C4-2B (cell line): Measurements from ENCODE around the gene TEX29.

Experiments used
- ZFX ChIP-seq: fragments of 450-650 bp; IDR thresholded peaks from 2 replicates; pipeline ENCODE4 v1.6.1; 2017
- TF ChIP-seq, protein P1 (sequence below): fragments of 450-650 bp; conservative IDR thresholded peaks from 2 replicates; pipeline ENCODE4 v1.5.1; 2017; ENCODE audit warnings: mild to moderate bottlenecking

- TF ChIP-seq, protein P1, sequence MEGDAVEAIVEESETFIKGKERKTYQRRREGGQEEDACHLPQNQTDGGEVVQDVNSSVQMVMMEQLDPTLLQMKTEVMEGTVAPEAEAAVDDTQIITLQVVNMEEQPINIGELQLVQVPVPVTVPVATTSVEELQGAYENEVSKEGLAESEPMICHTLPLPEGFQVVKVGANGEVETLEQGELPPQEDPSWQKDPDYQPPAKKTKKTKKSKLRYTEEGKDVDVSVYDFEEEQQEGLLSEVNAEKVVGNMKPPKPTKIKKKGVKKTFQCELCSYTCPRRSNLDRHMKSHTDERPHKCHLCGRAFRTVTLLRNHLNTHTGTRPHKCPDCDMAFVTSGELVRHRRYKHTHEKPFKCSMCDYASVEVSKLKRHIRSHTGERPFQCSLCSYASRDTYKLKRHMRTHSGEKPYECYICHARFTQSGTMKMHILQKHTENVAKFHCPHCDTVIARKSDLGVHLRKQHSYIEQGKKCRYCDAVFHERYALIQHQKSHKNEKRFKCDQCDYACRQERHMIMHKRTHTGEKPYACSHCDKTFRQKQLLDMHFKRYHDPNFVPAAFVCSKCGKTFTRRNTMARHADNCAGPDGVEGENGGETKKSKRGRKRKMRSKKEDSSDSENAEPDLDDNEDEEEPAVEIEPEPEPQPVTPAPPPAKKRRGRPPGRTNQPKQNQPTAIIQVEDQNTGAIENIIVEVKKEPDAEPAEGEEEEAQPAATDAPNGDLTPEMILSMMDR: no peak
- TF ChIP-seq ZFX: no peak
Observed at GRCh38 chr13:111353508-111353907, 33.1 kb downstream of the TEX29 start.
